GM12874 (cell line): Measurements from ENCODE around the gene STARD3.

Experiments used
- CTCF ChIP-seq: IDR thresholded peaks from 2 replicates; pipeline ENCODE4 v1.5.1; 2011; ENCODE audit warnings: low read depth, mild to moderate bottlenecking, control low read depth, low read length, moderate library complexity; ENCODE audit not compliant: insufficient read depth

The STARD3 gene

GRCh38 chr17:39626171-39627046 lies 10.5 kb upstream of the STARD3 start, which contains the start of gene PPP1R1B:
Gene PPP1R1B, plus strand, starts transcription at chr17:39626952. Its CDS starts 441 bp downstream, at chr17:39627393.
- TF ChIP-seq CTCF: no peak

- TF ChIP-seq CTCF: no peak
These were observed 9.8 kb upstream of the STARD3 start for GRCh38 chr17:39627047-39627711.

GRCh38 chr17:39627712-39628516 lies 9.0 kb upstream of the STARD3 start:
- no peak for TF ChIP-seq CTCF

- no peak for TF ChIP-seq CTCF
These were observed 8.1 kb upstream of the STARD3 start for GRCh38 chr17:39628655-39629493.

GRCh38 chr17:39629494-39629880 lies 7.5 kb upstream of the STARD3 start:
- no peak for TF ChIP-seq CTCF

GRCh38 chr17:39629898-39630297 lies 7.0 kb upstream of the STARD3 start:
- no peak for TF ChIP-seq CTCF
